Lower leg skin (tissue), 3 donors: ENCODE data around the gene VKORC1L1.

Experiments used
- CTCF ChIP-seq, 3 donors: fragments of 450-650 bp; IDR thresholded peaks; one replicate each; pipeline ENCODE4 v1.5.1; 2016; ENCODE audit warnings: antibody characterized with exemption in 3 of 3, mild to moderate bottlenecking in 3 of 3, moderate library complexity in 2 of 3
- POLR2A ChIP-seq, 2 donors: fragments of 450-650 bp; IDR thresholded peaks; one replicate each; pipeline ENCODE4 v1.6.1; 2016 to 2017; ENCODE audit warnings: antibody characterized with exemption in 2 of 2, mild to moderate bottlenecking in 1 of 2, moderate library complexity in 1 of 2

GRCh38 chr7:65902306-65902705 is 29.4 kb downstream of the VKORC1L1 start:
- TF ChIP-seq CTCF (IDR thresholded peaks at IDR 0.05) (no peak), POLR2A (IDR thresholded peaks at IDR 0.05) (no peak)
